Activated CD4-positive, alpha-beta T cell treated with anti-CD3 and anti-CD28 coated beads, Interleukin-2, amount 50 U/mL, for 16 hours (primary cell): ENCODE data around the gene ADGB.
"Not testable (repeated sequence)": the region's sequence is repeated elsewhere in the genome, so short reads cannot be mapped to it uniquely, and the experiment has no call there.

Experiments
- DNase-seq: peaks from one replicate; pipeline ENCODE4 v3.0.0-alpha.2; 2020

ADGB gene

DNA sequence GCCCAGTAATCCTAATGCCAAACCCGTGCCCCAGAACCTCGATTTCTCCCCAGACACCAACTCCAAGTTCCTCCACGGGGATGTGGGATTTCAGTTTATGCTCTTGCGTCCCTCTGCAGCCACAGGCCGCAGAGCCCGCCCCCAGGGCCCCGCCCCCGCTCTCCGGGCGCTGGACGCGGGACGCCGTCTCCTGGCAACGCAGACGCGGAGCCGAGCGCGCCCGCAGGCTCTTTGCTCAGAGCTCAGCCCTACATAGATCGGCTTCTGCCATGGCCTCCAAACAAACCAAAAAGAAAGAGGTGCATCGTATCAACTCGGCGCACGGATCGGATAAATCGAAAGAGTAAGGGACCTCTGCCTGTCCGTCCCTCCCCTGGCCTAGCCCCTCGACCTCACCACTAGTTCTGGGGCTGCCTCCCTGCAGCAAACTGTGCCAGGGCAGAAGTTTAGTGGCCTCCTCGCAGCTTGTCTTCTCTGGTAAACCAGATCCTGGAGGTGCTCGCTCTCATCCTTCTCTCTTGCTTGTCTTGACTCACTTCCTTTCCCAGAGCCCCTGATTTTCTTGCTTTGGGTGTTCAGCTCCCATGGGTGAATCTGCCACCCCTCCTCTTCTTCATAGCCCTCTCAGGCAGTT, at the start of gene ADGB:
TSS of gene ADGB (plus strand) at position 201 of the 634 bp plus-strand sequence. CDS start at position 270, 69 bp downstream.
- DNase-seq: no peak

- DNase-seq: no peak
Observed at GRCh38 chr6:146550911-146551310, 47.9 kb upstream of the ADGB start.

- DNase-seq: no peak
Observed at GRCh38 chr6:146551545-146551944, 47.2 kb upstream of the ADGB start.

DNA sequence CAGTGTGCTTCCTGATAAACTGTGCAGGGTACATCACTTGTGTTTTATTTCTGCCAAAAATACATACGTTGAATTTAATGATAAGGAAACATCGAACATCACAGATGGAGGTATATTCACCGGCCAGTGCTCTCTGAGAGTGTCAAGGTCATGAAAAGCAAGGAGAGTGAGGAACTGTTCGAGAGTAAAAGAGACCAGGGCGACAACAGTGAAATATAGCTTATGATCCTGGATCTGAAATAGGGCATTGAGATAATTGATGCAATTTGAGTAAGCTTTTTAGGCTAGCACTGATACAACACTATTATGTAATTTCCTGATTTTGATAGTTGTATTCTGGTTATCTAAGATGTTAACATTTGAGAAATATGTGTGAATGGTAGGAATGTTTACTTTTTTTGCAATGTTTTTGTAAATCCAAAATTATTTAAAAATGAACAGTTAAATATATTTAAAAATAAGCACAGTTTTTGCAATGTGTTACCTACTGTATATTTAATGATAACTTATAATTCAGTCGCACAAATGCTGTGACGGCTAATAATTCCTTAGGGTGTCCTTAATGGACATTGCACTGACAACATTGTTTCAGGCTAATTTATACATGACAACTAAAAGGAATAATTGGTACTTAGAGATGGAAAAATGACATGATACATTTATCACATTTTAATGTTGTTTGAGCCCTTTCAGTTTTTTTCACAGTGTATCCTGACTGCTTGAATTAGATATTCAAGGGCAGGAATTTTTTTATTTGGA, 45.2 kb upstream of the ADGB start:
- DNase-seq: no peak

DNA sequence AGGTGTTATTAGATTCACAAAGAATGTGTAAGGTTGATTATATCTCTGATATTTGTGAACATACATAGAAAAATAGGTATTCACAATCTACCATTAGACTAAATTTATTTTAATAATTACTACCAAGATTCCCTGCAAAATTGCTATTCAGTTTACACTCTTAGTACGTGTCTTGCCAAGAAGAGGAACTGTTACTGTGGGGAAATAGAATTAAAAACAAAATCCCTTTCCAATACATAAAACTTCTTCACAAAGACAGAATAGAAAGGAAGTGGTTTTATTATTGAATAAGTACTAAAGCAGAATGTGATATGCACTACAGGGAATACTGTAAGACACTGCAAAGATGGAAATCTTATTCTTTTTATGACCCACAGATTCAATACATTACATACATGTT, 38.2 kb upstream of the ADGB start:
- no peak for DNase-seq

- DNase-seq: not testable (repeated sequence)
Observed at GRCh38 chr6:146566661-146567060, 32.1 kb upstream of the ADGB start.

GRCh38 chr6:146568619-146569018, 30.2 kb upstream of the ADGB start:
- not testable (repeated sequence) for DNase-seq

DNA sequence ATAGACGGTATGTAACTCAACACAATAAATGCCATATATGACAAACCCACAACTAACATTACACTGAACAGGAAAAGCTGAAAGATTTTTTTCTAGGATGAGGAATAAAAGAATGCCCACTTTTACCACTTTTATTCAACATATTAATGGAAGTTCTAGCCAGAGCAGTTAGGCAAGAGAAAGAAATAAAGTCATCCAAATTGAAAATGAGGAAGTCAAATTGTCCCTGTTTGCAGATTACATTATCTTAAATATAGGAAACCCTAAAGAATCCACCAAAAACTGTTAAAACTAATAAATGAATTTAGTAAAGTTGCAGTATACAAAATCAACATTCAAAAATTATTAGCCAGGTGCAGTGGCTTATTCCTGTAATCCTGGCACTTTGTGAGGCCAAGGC, 24.6 kb upstream of the ADGB start:
- no peak for DNase-seq

- DNase-seq: no peak
Observed at GRCh38 chr6:146578054-146578453, 20.7 kb upstream of the ADGB start.

DNA sequence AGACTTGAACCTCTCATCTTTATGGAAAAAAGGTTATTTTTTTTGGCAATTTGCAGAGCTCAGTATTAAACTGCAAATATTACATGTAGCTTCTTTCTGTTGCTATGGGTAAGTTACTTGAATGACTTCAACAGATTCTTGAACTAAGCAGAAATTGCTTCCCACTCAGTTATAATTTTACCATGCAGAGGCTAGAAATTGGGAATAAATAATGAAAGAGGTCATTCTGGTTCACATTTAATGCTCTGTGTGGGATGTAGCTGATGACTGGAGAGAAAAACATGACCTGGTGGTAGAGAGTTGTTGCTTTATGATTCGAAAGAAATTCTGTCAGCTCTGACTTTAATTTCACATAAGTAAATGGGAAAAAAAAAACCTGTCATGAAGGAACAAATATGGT, 16.8 kb upstream of the ADGB start:
- no peak for DNase-seq

DNA sequence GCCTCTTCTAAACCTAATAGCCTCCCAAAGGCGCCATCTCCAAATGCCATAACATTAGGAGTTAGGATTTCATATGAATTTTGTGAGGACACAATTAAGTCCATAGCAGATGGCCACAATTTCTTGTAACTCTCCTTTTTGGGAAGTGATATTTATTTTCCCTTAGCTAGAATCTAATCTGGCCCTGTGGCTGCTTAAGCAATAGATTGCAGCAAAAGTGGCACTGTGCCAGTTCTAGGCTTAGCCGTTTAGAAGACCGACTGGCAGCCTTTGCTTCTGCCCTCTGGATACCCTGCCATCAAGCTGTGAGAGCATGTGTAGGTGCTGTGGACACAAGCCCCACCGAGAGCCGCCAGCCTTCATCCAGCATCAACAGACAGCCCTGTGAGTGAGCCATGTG, 15.9 kb upstream of the ADGB start:
- DNase-seq: no peak

DNA sequence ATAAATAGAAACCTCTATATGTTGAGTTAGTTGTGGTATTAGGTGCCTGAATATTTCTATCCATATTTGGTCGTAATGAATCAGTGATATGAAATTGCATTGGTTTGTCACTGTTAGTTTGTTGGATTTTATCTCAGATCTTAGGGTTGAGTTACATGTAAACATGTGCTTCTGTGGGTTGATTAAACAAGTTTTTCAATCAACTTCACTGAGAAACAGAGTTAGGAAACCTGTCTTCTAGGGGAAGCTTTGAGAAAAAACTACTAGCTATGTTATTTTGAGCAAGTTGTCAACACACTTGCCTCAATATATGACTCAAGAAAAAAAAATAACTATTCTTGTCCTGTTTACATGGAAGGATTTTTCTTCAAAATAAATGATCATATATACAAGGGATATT, 14.8 kb upstream of the ADGB start:
- DNase-seq: no peak

DNA sequence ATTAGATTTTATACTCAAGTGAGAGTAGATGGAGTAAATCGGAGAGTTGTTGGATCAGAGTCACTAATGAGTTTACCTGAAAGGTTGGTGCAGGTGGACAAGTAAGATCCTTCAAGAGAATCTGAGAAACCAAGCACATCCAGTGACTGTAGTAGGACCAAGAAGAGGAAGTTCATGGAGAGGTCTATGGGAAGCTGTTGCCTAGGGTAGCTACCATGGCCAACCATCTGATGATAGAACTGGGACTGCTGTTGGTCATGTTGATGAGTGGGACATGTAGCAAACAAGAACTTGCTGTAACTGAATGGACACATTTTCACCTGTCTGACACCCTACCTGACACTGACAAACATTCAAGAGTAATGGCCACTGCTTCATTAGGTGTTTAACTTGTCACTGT, 11.3 kb upstream of the ADGB start:
- DNase-seq: no peak

DNA sequence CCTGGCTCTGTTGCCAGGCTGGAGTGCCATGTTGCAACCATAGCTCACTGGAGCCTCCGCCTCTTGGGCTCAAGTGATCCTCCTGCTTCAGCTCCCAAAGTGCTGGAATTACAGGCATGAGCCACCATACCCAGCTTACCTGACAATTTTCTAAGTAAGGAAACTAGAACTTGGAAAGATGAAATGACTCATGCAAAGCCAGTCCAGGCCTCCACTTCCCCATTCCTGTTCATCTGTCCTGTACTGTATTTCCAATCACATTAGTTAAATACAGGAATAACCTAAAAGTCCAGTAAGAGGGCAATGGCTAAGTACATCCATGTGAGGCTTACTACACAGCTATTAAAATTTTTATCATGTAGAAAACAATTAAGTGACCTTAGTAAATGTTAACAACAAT, 8.3 kb upstream of the ADGB start:
- no peak for DNase-seq

GRCh38 chr6:146592451-146592850, 6.3 kb upstream of the ADGB start:
- no peak for DNase-seq

GRCh38 chr6:146593986-146594385, 4.8 kb upstream of the ADGB start:
- no peak for DNase-seq

- DNase-seq: no peak
Observed at GRCh38 chr6:146594495-146594894, 4.3 kb upstream of the ADGB start.

GRCh38 chr6:146595972-146596731, 2.6 kb upstream of the ADGB start:
- no peak for DNase-seq

- DNase-seq: no peak
Observed at GRCh38 chr6:146601352-146601751, 2.6 kb downstream of the ADGB start.

GRCh38 chr6:146602526-146602925, 3.8 kb downstream of the ADGB start:
- no peak for DNase-seq

- DNase-seq: no peak
Observed at GRCh38 chr6:146613947-146614346, 15.2 kb downstream of the ADGB start.

GRCh38 chr6:146620655-146621054, 21.9 kb downstream of the ADGB start:
- DNase-seq: no peak

DNA sequence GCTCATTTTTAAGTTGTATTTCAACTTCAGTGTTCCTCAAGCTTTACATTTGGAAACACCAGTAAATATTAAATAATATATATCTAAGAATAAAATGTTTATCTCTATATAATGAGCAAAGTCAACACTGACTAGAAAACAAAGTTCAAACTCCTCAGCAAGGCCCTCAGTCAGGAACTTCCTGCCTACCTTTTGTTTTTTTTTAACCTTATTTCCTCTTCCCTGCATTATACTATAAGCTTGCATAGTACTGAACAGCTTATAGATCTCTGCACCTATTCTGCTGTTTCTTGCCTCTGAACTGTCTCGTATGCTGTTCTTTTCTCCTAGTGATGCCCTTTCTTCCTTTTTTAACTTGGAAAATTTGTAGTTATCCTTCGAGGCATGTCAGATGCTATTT, 29.6 kb downstream of the ADGB start:
- no peak for DNase-seq

- no peak for DNase-seq
Observed at GRCh38 chr6:146634022-146634421, 35.2 kb downstream of the ADGB start.
